Measurements from ENCODE around the gene ALKBH5. TPM values are rescaled to one million over a fixed set of nuclear protein-coding genes. Genes with fewer than 3 reads are reported as not detected.

The ALKBH5 gene
- total and polyA plus RNA-seq, 9 of the 15 experiments (the other 6 are each of a cell fraction or from before 2014, with no cell fraction given) = 11.4 to 70.0 (median 47.4) TPM

DNA sequence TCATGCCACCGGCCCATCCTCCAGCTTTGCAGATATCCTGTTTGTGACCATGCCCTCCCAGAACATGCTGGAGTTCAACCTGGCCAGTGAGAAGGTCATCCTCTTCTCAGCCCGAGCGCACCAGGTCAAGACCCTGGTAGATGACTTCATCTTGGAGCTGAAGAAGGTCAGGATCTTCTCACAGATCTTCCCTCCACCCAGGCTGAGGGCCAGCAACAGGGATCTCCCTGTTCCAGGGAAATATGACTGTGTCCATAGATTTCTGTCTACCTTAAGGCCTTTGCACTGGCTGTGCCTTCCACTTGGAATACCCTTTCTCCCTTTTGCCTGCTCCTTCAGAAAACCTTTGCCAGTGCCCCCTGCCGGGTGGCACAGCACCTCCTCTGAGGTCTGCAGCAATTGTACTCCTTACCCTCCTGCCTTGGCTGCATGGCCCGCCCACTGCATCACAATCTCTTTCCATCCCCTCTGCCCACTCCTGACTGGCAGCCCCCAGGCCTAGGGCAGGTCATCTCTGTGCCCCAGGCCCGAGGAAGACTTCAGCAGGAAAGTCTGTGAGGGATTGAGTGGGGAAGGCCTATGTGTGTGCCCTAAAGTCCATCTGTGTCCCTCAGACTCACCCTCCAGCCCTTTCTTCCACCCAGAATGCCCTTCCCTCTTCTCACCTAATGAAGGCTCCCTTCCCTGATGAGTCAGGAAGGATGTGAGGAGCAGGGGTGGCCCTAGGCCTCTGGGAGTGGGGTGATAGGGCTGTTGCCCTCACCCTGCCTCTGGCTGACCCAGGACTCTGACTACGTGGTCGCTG lies 27.3 kb upstream of the ALKBH5 start:
- no peaks in the 10 kb centered on the region; the same call in 1 of the 2 replicates for H4K20me1 ChIP-seq (replicated peaks; ENCODE audit: control insufficient read depth, insufficient read depth, low read length)
- ChIA-PET POLR2A (no interaction called here), CTCF (ENCODE audit: low intra/inter-chr PET ratio) (no interaction called here)
- no peak overlapping the region for H3K4me2 ChIP-seq (ENCODE audit: insufficient read depth, low read length)
- no peaks in the 10 kb centered on the region for H3K79me2 ChIP-seq (ENCODE audit: control insufficient read depth, insufficient read depth, low read length)
- intact Hi-C loops (cut with micrococcal nuclease) = no loop called here
- no peak overlapping the region for H3K4me3 ChIP-seq
- no peaks in the 10 kb centered on the region for H3K9me1 ChIP-seq (ENCODE audit: control insufficient read depth, insufficient read depth, low read length)
- no peaks in the 10 kb centered on the region for H3K36me3 ChIP-seq (ENCODE audit: control insufficient read depth, insufficient read depth, low read length)
- in situ Hi-C loops (cut with MboI) = no loop called here
- H3K4me1 ChIP-seq (replicated peaks in 1 of 2; ENCODE audit: control insufficient read depth in 2 of 2, insufficient read depth in 2 of 2, low read length in 2 of 2) = peaks cover 24 to 46% of the 10 kb centered on the region in 2 experiments; a peak in 4 of 5 replicates
- H2AFZ ChIP-seq (ENCODE audit: low read depth, low read length) = 0 out of 2 replicates have a peak overlapping the region, but pooled peaks have one; percentile 31
- no TSS peak for BruUV-seq (replicated peaks)
- FAIRE-seq (no peak), DNase-seq (ENCODE audit: extremely low read depth in 1 of 4, low spot score in 3 of 4) (peak in 1 of 4 experiments; percentile 29), ATAC-seq (no peak)
- peak overlapping the region in 1 of 2 experiments; percentile 28; a peak in 1 of 4 replicates for H3K9ac ChIP-seq (ENCODE audit: insufficient read depth in 1 of 2, low read depth in 2 of 2, low read length in 2 of 2)
- H3K9me3 ChIP-seq (replicated peaks; ENCODE audit: control insufficient read depth, insufficient read depth, low read depth, low read length) = no peaks in the 10 kb centered on the region
- WGBS (ENCODE audit: insufficient coverage, low coverage, missing lambda C conversion rate) = 19% methylated on average over 8 of the region's 8 CpGs
- H3K27ac ChIP-seq (ENCODE audit: extremely low read depth, low read depth, low read length) = no peak overlapping the region
- no peaks in the 10 kb centered on the region for H3K27me3 ChIP-seq (ENCODE audit: control insufficient read depth in 2 of 2, insufficient read depth in 2 of 2, low read length in 2 of 2)
- TF ChIP-seq, protein P1, sequence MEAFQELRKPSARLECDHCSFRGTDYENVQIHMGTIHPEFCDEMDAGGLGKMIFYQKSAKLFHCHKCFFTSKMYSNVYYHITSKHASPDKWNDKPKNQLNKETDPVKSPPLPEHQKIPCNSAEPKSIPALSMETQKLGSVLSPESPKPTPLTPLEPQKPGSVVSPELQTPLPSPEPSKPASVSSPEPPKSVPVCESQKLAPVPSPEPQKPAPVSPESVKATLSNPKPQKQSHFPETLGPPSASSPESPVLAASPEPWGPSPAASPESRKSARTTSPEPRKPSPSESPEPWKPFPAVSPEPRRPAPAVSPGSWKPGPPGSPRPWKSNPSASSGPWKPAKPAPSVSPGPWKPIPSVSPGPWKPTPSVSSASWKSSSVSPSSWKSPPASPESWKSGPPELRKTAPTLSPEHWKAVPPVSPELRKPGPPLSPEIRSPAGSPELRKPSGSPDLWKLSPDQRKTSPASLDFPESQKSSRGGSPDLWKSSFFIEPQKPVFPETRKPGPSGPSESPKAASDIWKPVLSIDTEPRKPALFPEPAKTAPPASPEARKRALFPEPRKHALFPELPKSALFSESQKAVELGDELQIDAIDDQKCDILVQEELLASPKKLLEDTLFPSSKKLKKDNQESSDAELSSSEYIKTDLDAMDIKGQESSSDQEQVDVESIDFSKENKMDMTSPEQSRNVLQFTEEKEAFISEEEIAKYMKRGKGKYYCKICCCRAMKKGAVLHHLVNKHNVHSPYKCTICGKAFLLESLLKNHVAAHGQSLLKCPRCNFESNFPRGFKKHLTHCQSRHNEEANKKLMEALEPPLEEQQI (IDR thresholded peaks at IDR 0.05) = no peak
- TF ChIP-seq TCF7L2 (IDR thresholded peaks at IDR 0.05; ENCODE audit: low read depth, low read length) (no peak), CSDE1 (IDR thresholded peaks at IDR 0.05) (no peak), ZNF311 (CRISPR knock-in tag; IDR thresholded peaks at IDR 0.05) (no peak), DIDO1 (tag; IDR thresholded peaks at IDR 0.05; ENCODE audit: low read depth) (no peak), SMARCC2 (IDR thresholded peaks at IDR 0.05; ENCODE audit: low read depth) (no peak), PRPF4 (IDR thresholded peaks at IDR 0.05; ENCODE audit: insufficient read depth, low read depth, low read length, poor library complexity, severe bottlenecking) (no peak), GABPA (tag; conservative IDR thresholded peaks at IDR 0.05; ENCODE audit: low read depth) (no peak), TGIF2 (CRISPR knock-in tag; IDR thresholded peaks at IDR 0.05) (no peak), ZC3H8 (IDR thresholded peaks at IDR 0.05) (no peak)
- TF ChIP-seq, protein P2, sequence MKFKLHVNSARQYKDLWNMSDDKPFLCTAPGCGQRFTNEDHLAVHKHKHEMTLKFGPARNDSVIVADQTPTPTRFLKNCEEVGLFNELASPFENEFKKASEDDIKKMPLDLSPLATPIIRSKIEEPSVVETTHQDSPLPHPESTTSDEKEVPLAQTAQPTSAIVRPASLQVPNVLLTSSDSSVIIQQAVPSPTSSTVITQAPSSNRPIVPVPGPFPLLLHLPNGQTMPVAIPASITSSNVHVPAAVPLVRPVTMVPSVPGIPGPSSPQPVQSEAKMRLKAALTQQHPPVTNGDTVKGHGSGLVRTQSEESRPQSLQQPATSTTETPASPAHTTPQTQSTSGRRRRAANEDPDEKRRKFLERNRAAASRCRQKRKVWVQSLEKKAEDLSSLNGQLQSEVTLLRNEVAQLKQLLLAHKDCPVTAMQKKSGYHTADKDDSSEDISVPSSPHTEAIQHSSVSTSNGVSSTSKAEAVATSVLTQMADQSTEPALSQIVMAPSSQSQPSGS (CRISPR knock-in tag; IDR thresholded peaks at IDR 0.05) = no peak
- TF ChIP-seq, protein P3, sequence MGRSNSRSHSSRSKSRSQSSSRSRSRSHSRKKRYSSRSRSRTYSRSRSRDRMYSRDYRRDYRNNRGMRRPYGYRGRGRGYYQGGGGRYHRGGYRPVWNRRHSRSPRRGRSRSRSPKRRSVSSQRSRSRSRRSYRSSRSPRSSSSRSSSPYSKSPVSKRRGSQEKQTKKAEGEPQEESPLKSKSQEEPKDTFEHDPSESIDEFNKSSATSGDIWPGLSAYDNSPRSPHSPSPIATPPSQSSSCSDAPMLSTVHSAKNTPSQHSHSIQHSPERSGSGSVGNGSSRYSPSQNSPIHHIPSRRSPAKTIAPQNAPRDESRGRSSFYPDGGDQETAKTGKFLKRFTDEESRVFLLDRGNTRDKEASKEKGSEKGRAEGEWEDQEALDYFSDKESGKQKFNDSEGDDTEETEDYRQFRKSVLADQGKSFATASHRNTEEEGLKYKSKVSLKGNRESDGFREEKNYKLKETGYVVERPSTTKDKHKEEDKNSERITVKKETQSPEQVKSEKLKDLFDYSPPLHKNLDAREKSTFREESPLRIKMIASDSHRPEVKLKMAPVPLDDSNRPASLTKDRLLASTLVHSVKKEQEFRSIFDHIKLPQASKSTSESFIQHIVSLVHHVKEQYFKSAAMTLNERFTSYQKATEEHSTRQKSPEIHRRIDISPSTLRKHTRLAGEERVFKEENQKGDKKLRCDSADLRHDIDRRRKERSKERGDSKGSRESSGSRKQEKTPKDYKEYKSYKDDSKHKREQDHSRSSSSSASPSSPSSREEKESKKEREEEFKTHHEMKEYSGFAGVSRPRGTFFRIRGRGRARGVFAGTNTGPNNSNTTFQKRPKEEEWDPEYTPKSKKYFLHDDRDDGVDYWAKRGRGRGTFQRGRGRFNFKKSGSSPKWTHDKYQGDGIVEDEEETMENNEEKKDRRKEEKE (IDR thresholded peaks at IDR 0.05; ENCODE audit: borderline replicate concordance in 1 of 2, control insufficient read depth in 1 of 2, low read depth in 2 of 2, low read length in 1 of 2) = no peak
